BLaER1 treated with 17β-estradiol and CSF1 and Interleukin-3, amounts not matched to agents 10 nM and 100 nM (cell line): Measurements from ENCODE around the gene FABP2.
"Not testable (repeated sequence)": the region's sequence is repeated elsewhere in the genome, so short reads cannot be mapped to it uniquely, and the experiment has no call there.

Source experiments
- H3K27ac ChIP-seq, 11 experiments: shearing (Covaris generic); formaldehyde crosslinking; 2 replicates each; pipeline ENCODE4 v1.8.1; 2022
- H3K27me3 ChIP-seq, 11 experiments: shearing (Covaris generic); formaldehyde crosslinking; 2 replicates each; pipeline ENCODE4 v1.8.1; 2022
- H3K36me3 ChIP-seq, 11 experiments: shearing (Covaris generic); formaldehyde crosslinking; 2 replicates each; pipeline ENCODE4 v1.8.1; 2022
- H3K4me1 ChIP-seq, 10 experiments: shearing (Covaris generic); formaldehyde crosslinking; 2 replicates each; pipeline ENCODE4 v1.8.1; 2022
- H3K4me2 ChIP-seq, 11 experiments: shearing (Covaris generic); formaldehyde crosslinking; 2 replicates each; pipeline ENCODE4 v1.8.1; 2022
- H3K4me3 ChIP-seq, 10 experiments: shearing (Covaris generic); formaldehyde crosslinking; 2 replicates each; pipeline ENCODE4 v1.8.1; 2022
- H3K9ac ChIP-seq, 11 experiments: shearing (Covaris generic); formaldehyde crosslinking; 2 replicates each; pipeline ENCODE4 v1.8.1; 2022
- H3K9me3 ChIP-seq, 11 experiments: shearing (Covaris generic); formaldehyde crosslinking; replicated peaks in 1 of 11; 2 replicates each; pipeline ENCODE4 v1.8.1; 2022
- H4K20me1 ChIP-seq, 11 experiments: shearing (Covaris generic); formaldehyde crosslinking; 2 replicates each; pipeline ENCODE4 v1.8.1; 2022
- Cebpa-rat ChIP-seq, 11 experiments: shearing (Covaris generic); IDR thresholded peaks; 2 replicates each; pipeline ENCODE4 v1.8.1; 2022

FABP2 gene

DNA sequence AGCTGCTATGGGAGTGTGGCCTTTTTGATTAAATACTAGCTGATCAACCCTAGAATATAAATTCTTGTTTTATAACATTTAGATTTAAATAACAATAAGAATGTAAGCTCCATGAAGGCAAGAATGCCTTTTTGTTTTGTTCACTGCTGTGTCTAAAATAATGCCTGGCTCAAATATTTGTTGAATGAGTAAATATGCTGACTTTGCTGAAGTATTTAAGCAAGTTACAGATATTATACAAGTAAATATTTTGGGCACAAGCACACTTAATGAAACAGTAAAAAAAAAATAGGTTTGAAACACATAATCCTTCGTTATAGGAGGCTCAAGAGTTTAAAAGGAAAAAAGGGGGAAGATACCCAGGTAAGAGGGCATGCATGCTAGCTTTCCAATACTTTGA, 24.1 kb downstream of the FABP2 start:
- Histone ChIP-seq H3K27ac (0 out of 22 replicates have a peak overlapping the region, but pooled peaks of 1 of the 11 experiments have one; percentile 86), H4K20me1 (peaks cover 0 to 20% (median 0%) of the 10 kb centered on the region in 11 experiments; a peak in 6 of 22 replicates), H3K4me1 (peaks cover 16 to 45% (median 37%) of the 10 kb centered on the region in 10 experiments), H3K36me3 (peaks cover 18 to 41% (median 31%) of the 10 kb centered on the region in 11 experiments; a peak in 21 of 22 replicates), H3K27me3 (no peaks in the 10 kb centered on the region), H3K4me3 (peak overlapping the region; percentile 71 to 92 (median 86); a peak in 19 of 20 replicates), H3K9me3 (peaks cover 0 to 4% (median 0%) of the 10 kb centered on the region in 11 experiments; a peak in 3 of 22 replicates), H3K9ac (peak overlapping the region in 10 of 11 experiments; percentile 83 to 90 (median 86); a peak in 10 of 22 replicates), H3K4me2 (peak overlapping the region; percentile 80 to 98 (median 94))
- TF ChIP-seq Cebpa-rat (IDR thresholded peaks at IDR 0.05): no peak

DNA sequence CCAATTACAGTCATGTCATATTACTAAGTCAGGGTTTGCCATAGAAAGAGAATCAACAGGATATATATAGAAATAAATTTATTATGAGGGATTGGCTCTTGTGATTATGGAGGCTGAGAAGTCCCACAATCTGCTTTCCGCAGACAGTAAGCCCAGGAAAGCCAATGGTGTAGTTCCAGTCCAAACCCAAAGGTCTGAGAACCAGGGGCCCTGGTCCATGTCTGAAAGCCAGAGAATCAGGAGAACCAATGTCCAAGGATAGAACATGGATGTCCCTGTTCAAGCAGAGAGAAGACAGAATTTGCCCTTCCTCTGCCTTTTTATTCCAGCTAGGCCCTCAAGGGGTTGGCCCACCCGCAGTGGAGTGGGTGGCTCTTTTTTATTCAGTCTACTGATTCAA, 25.6 kb downstream of the FABP2 start:
- TF ChIP-seq Cebpa-rat (IDR thresholded peaks at IDR 0.05): no peak
- Histone ChIP-seq H3K36me3 (peaks cover 18 to 52% (median 35%) of the 10 kb centered on the region in 11 experiments; a peak in 21 of 22 replicates), H3K9ac (no peak overlapping the region), H4K20me1 (peaks cover 0 to 20% (median 0%) of the 10 kb centered on the region in 11 experiments; a peak in 6 of 22 replicates), H3K27ac (no peak overlapping the region), H3K4me2 (peak overlapping the region in 5 of 11 experiments; percentile 34 to 95 (median 92); a peak in 6 of 22 replicates), H3K4me3 (no peak overlapping the region), H3K4me1 (peaks cover 16 to 39% (median 31%) of the 10 kb centered on the region in 10 experiments), H3K27me3 (no peaks in the 10 kb centered on the region), H3K9me3 (peaks cover 0 to 4% (median 0%) of the 10 kb centered on the region in 11 experiments; a peak in 3 of 22 replicates)

DNA sequence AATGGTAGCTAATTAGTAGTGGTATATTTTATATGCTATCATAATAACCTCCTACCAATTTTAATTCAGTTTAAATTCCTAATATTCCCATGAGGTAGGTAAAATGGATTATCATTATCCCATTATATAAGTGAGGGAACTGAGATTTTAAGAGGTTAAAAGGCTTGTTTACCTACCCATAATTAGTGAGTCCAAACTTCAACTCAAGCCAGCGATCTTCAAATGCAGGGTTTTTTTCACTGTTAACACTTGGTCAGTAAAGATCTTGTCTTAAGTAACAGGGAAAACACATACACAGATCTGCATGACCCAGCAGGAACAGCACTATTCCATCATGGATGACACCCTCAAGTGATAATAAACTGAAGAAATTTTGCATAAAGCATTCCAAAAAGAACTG, 31.3 kb downstream of the FABP2 start:
- Histone ChIP-seq H3K36me3 (peaks cover 0 to 32% (median 10%) of the 10 kb centered on the region in 11 experiments; a peak in 17 of 22 replicates), H3K4me3 (no peak overlapping the region), H3K4me1 (0 out of 20 replicates have a peak, but pooled peaks cover 0 to 1% (median 0%) of the 10 kb centered on the region in 10 experiments), H3K9ac (no peak overlapping the region), H3K27me3 (no peaks in the 10 kb centered on the region), H3K27ac (no peak overlapping the region), H3K4me2 (no peak overlapping the region), H4K20me1 (no peaks in the 10 kb centered on the region; a peak in 1 of 22 replicates), H3K9me3 (no peaks in the 10 kb centered on the region)
- TF ChIP-seq Cebpa-rat (IDR thresholded peaks at IDR 0.05): no peak

- peaks cover 0 to 29% (median 8%) of the 10 kb centered on the region in 11 experiments; a peak in 14 of 22 replicates for H3K36me3 ChIP-seq
- H3K27me3 ChIP-seq: no peaks in the 10 kb centered on the region
- peaks cover 0 to 11% (median 0%) of the 10 kb centered on the region in 10 experiments; a peak in 7 of 20 replicates for H3K4me1 ChIP-seq
- H3K9me3 ChIP-seq: no peaks in the 10 kb centered on the region
- no peak overlapping the region for H3K4me2 ChIP-seq
- no peak overlapping the region for H3K9ac ChIP-seq
- no peak overlapping the region for H3K27ac ChIP-seq
- no peaks in the 10 kb centered on the region; a peak in 1 of 22 replicates for H4K20me1 ChIP-seq
- no peak overlapping the region for H3K4me3 ChIP-seq
- TF ChIP-seq Cebpa-rat (IDR thresholded peaks at IDR 0.05): no peak
Measured at GRCh38 chr4:119289313-119289712, 32.6 kb downstream of the FABP2 start.

GRCh38 chr4:119286377-119287002, 35.4 kb downstream of the FABP2 start:
- peaks cover 0 to 10% (median 0%) of the 10 kb centered on the region in 11 experiments; a peak in 4 of 22 replicates for H3K36me3 ChIP-seq
- no peak for TF ChIP-seq Cebpa-rat (IDR thresholded peaks at IDR 0.05)
- no peaks in the 10 kb centered on the region for H3K9me3 ChIP-seq
- no peak overlapping the region for H3K4me3 ChIP-seq
- H3K4me2 ChIP-seq: no peak overlapping the region
- no peaks in the 10 kb centered on the region for H3K27me3 ChIP-seq
- H4K20me1 ChIP-seq: no peaks in the 10 kb centered on the region
- no peak overlapping the region for H3K27ac ChIP-seq
- peaks cover 0 to 12% (median 0%) of the 10 kb centered on the region in 10 experiments; a peak in 7 of 20 replicates for H3K4me1 ChIP-seq
- no peak overlapping the region for H3K9ac ChIP-seq

DNA sequence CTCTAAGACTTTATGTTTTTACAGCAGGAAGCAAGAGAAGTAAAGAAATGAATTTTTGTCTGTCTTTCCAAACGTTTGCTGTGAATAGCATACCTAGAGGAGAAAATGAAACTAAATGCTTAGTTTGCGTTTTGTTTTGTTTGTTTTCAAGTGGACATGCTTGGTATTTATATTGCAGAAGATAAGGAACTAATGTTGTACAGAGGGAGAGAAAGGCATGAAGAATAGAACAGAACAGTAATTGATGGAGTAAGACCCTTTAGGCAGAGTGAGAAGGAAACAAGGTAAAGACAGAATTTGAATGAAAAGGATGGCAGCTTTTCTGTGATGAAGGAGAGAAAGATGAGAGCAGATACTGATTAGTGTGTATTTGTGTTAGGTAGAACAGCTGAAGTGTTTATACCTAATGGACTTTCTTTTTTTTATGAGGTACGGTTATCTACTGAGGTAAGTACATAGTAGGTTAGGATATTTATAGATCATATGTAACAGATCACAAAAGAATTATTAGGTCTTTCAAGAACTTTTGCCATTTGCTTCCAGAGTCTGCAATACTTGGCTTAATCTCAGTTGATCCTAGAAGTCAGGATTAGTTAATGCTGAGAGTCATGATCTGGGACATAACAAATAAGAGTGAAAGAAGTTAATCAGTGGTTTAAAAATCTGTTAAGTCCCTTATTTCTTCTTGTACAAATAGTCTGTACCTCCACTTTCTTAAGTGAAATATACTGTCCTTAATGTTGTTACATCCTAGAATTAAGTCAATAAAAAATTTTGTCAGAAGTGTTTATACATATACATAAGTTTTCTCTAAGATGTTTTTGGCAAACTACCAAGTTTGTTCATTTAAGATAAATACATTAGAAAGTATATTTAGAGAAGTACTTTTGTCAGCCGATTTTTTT, 36.8 kb downstream of the FABP2 start:
- Histone ChIP-seq H3K27me3 (no peaks in the 10 kb centered on the region), H3K4me1 (peaks cover 0 to 15% (median 0%) of the 10 kb centered on the region in 10 experiments; a peak in 7 of 20 replicates), H3K4me3 (no peak overlapping the region; a peak in 2 of 20 replicates), H3K9ac (peak overlapping the region in 4 of 11 experiments; percentile 16 to 51 (median 37); a peak in 3 of 22 replicates), H4K20me1 (no peaks in the 10 kb centered on the region), H3K27ac (no peak overlapping the region), H3K9me3 (no peaks in the 10 kb centered on the region), H3K4me2 (peak overlapping the region; percentile 11 to 65 (median 42); a peak in 19 of 22 replicates), H3K36me3 (peaks cover 0 to 15% (median 0%) of the 10 kb centered on the region in 11 experiments; a peak in 5 of 22 replicates)
- no peak for TF ChIP-seq Cebpa-rat (IDR thresholded peaks at IDR 0.05)

- H3K27me3 ChIP-seq: no peaks in the 10 kb centered on the region
- no peak overlapping the region for H3K4me2 ChIP-seq
- H3K27ac ChIP-seq: no peak overlapping the region
- H3K36me3 ChIP-seq: peaks cover 0 to 16% (median 0%) of the 10 kb centered on the region in 11 experiments; a peak in 2 of 22 replicates
- H3K4me1 ChIP-seq: peaks cover 0 to 15% (median 0%) of the 10 kb centered on the region in 10 experiments; a peak in 7 of 20 replicates
- no peaks in the 10 kb centered on the region for H3K9me3 ChIP-seq
- no peak overlapping the region for H3K9ac ChIP-seq
- no peak for TF ChIP-seq Cebpa-rat (IDR thresholded peaks at IDR 0.05)
- no peaks in the 10 kb centered on the region for H4K20me1 ChIP-seq
- no peak overlapping the region for H3K4me3 ChIP-seq
Measured at GRCh38 chr4:119281393-119281792, 40.5 kb downstream of the FABP2 start.

- peaks cover 0 to 16% (median 0%) of the 10 kb centered on the region in 11 experiments; a peak in 2 of 22 replicates for H3K36me3 ChIP-seq
- H3K9me3 ChIP-seq, H4K20me1 ChIP-seq, H3K27ac ChIP-seq, H3K4me3 ChIP-seq, H3K9ac ChIP-seq, H3K4me2 ChIP-seq, H3K27me3 ChIP-seq, H3K4me1 ChIP-seq: not testable (repeated sequence)
Measured at GRCh38 chr4:119279945-119280344, 42.0 kb downstream of the FABP2 start.

DNA sequence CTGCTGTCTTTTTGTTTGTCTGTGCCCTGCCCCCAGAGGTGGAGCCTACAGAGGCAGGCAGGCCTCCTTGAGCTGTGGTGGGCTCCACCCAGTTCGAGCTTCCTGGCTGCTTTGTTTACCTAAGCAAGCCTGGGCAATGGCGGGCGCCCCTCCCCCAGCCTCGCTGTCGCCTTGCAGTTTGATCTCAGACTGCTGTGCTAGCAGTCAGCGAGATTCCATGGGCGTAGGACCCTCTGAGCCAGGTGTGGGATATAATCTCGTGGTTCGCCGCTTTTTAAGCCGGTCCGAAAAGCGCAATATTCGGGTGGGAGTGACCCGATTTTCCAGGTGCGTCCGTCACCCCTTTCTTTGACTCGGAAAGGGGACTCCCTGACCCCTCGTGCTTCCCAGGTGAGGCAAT, 42.4 kb downstream of the FABP2 start:
- H3K4me3 ChIP-seq, H3K4me1 ChIP-seq, H3K4me2 ChIP-seq, H3K9me3 ChIP-seq, H3K9ac ChIP-seq, H3K27me3 ChIP-seq, H3K27ac ChIP-seq, H4K20me1 ChIP-seq: not testable (repeated sequence)
- peaks cover 0 to 16% (median 0%) of the 10 kb centered on the region in 11 experiments; a peak in 2 of 22 replicates for H3K36me3 ChIP-seq
